ENCODE data around the gene AVP.

Gene AVP

DNA sequence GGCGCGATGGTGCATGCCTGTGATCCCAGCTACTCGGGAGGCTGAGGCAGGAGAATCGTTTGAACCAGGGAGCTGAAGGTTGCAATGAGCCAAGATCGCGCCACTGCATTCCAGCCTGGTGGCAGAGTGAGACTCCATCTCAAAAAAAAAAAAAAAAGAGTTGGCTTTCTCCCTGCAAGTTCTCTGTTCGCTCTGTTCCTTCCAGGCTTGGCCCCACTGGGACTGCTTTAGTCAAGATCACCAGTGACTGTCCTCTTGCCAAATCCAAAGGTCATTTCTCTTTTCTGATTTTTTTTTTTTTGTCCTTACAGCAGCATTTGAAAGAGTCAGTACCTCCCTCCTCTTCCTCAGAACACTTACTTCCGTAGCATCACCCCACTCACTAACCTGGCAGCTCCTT is 51.9 kb downstream of the AVP start:
- ATAC-seq = no peak
- TF ChIP-seq, protein P1, sequence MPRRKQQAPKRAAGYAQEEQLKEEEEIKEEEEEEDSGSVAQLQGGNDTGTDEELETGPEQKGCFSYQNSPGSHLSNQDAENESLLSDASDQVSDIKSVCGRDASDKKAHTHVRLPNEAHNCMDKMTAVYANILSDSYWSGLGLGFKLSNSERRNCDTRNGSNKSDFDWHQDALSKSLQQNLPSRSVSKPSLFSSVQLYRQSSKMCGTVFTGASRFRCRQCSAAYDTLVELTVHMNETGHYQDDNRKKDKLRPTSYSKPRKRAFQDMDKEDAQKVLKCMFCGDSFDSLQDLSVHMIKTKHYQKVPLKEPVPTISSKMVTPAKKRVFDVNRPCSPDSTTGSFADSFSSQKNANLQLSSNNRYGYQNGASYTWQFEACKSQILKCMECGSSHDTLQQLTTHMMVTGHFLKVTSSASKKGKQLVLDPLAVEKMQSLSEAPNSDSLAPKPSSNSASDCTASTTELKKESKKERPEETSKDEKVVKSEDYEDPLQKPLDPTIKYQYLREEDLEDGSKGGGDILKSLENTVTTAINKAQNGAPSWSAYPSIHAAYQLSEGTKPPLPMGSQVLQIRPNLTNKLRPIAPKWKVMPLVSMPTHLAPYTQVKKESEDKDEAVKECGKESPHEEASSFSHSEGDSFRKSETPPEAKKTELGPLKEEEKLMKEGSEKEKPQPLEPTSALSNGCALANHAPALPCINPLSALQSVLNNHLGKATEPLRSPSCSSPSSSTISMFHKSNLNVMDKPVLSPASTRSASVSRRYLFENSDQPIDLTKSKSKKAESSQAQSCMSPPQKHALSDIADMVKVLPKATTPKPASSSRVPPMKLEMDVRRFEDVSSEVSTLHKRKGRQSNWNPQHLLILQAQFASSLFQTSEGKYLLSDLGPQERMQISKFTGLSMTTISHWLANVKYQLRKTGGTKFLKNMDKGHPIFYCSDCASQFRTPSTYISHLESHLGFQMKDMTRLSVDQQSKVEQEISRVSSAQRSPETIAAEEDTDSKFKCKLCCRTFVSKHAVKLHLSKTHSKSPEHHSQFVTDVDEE (CRISPR knock-in tag; IDR thresholded peaks at IDR 0.05) = no peak
- TF ChIP-seq ZNF70 (CRISPR knock-in tag; IDR thresholded peaks at IDR 0.05) = no peak
